Liver (tissue), 9 donors: ENCODE results near the gene PRSS23. TPM values are rescaled to one million over a fixed set of nuclear protein-coding genes. Genes with fewer than 3 reads are reported as not detected.

ENCODE experiments used
- DNase-seq: peaks from one replicate; pipeline ENCODE4 v3.0.0-alpha.2; 2017; ENCODE audit warnings: low spot score
- H3K27ac ChIP-seq, 2 donors: one replicate each; pipeline ENCODE4 v1.7.0; 2013; ENCODE audit warnings: inconsistent platforms in 2 of 2, low read length in 2 of 2, control low read depth in 1 of 2, low read depth in 1 of 2, mild to moderate bottlenecking in 1 of 2
- H3K27me3 ChIP-seq, 4 donors: one replicate each; pipeline versions ENCODE4 v1.6.1 to v1.7.0; 2013; ENCODE audit warnings: low read length in 3 of 4, inconsistent platforms in 1 of 4, mild to moderate bottlenecking in 1 of 4, moderate library complexity in 1 of 4; ENCODE audit not compliant: control insufficient read depth in 4 of 4, insufficient read depth in 4 of 4
- H3K36me3 ChIP-seq, 4 donors: one replicate each; pipeline versions ENCODE4 v1.6.1 to v1.7.0; 2013; ENCODE audit warnings: low read length in 3 of 4, mild to moderate bottlenecking in 3 of 4, low read depth in 1 of 4, moderate library complexity in 1 of 4; ENCODE audit not compliant: control insufficient read depth in 4 of 4, insufficient read depth in 3 of 4
- H3K4me1 ChIP-seq, 4 donors: one replicate each; pipeline versions ENCODE4 v1.6.1 to v1.7.0; 2013; ENCODE audit warnings: low read length in 3 of 4, mild to moderate bottlenecking in 3 of 4, moderate library complexity in 1 of 4; ENCODE audit not compliant: control insufficient read depth in 4 of 4, insufficient read depth in 4 of 4
- H3K4me3 ChIP-seq, 3 donors: one replicate each; pipeline versions ENCODE4 v1.6.1 to v1.7.0; 2013; ENCODE audit warnings: low read length in 3 of 3, control low read depth in 1 of 3, low read depth in 1 of 3, mild to moderate bottlenecking in 1 of 3
- H3K9ac ChIP-seq, 2 donors: one replicate each; pipeline ENCODE4 v1.7.0; 2013; ENCODE audit warnings: low read length in 2 of 2, mild to moderate bottlenecking in 2 of 2, moderate library complexity in 2 of 2, control low read depth in 1 of 2, low read depth in 1 of 2
- H3K9me3 ChIP-seq, 4 donors: one replicate each; pipeline versions ENCODE4 v1.6.1 to v1.7.0; 2013; ENCODE audit warnings: low read length in 3 of 4; ENCODE audit not compliant: control insufficient read depth in 4 of 4
- EGR1 ChIP-seq, 2 donors: IDR thresholded peaks; 2 replicates each; pipeline ENCODE4 v1.6.1; 2016 to 2018; ENCODE audit warnings: antibody characterized with exemption in 2 of 2, low read depth in 2 of 2
- FOXA2 ChIP-seq: IDR thresholded peaks from 2 replicates; pipeline ENCODE4 v1.6.1; 2016; ENCODE audit warnings: antibody characterized with exemption
- GABPA ChIP-seq, 2 donors: IDR thresholded peaks in 1 of 2; conservative IDR thresholded peaks in 1 of 2; 2 replicates each; pipeline ENCODE4 v1.6.1; 2016; ENCODE audit warnings: antibody characterized with exemption in 2 of 2, mild to moderate bottlenecking in 1 of 2, moderate library complexity in 1 of 2
- HNF4G ChIP-seq: IDR thresholded peaks from 2 replicates; pipeline ENCODE4 v1.6.1; 2016; ENCODE audit warnings: antibody characterized with exemption
- JUND ChIP-seq, 2 donors: IDR thresholded peaks; 2 replicates each; pipeline ENCODE4 v1.6.1; 2016; ENCODE audit warnings: antibody characterized with exemption in 2 of 2
- NR2F2 ChIP-seq: IDR thresholded peaks from 2 replicates; pipeline ENCODE4 v1.6.1; 2016; ENCODE audit warnings: antibody characterized with exemption
- RAD21 ChIP-seq, 2 donors: IDR thresholded peaks; 2 replicates each; pipeline ENCODE4 v1.6.1; 2016; ENCODE audit warnings: antibody characterized with exemption in 2 of 2, mild to moderate bottlenecking in 2 of 2
- RXRA ChIP-seq, 2 donors: IDR thresholded peaks; 2 replicates each; pipeline ENCODE4 v1.6.1; 2017 to 2018; ENCODE audit warnings: antibody characterized with exemption in 2 of 2, mild to moderate bottlenecking in 1 of 2
- SP1 ChIP-seq: IDR thresholded peaks from 2 replicates; pipeline ENCODE4 v1.6.1; 2018; ENCODE audit warnings: antibody characterized with exemption, mild to moderate bottlenecking
- TAF1 ChIP-seq: conservative IDR thresholded peaks from 2 replicates; pipeline ENCODE4 v1.6.1; 2016; ENCODE audit warnings: antibody characterized with exemption, mild to moderate bottlenecking
- WGBS: extraction: QIAGEN DNeasy Blood & Tissue Kit; methylation state at CpG from one replicate; pipeline ENCODE4 v1.1.7; 2013; 5-methylcytosine and 5-hydroxymethylcytosine counted together
- polyA plus RNA-seq, 2 donors: library from polyadenylated mRNA; stranded (reverse) in 1 of 2; unstranded in 1 of 2; fragments of 200-250 nt in 1 of 2; fragments of >200 nt in 1 of 2; fragmentation: Nextera tagmentation in 1 of 2; extraction: Ambion mirVana in 1 of 2; gene quantifications; one replicate each; pipeline versions ENCODE4 v1.2.1 to v1.2.3, GENCODE V29; 2013 to 2015
- total RNA-seq, 2 donors: library from RNA; depleted of rRNA; stranded (reverse); fragments of >200 nt; gene quantifications; one replicate each; pipeline ENCODE4 v1.2.3, GENCODE V29; 2014
- TF ChIP-seq, protein P1 (sequence below): IDR thresholded peaks from 2 replicates; pipeline ENCODE4 v1.6.1; 2016; ENCODE audit warnings: antibody characterized with exemption
- TF ChIP-seq, protein P2 (sequence below): fragments of 150-350 bp; IDR thresholded peaks from 2 replicates; pipeline ENCODE4 v1.5.1; 2017; ENCODE audit warnings: improper control_type of control experiment, low read depth, low read length; ENCODE audit not compliant: missing input control
- TF ChIP-seq, protein P3 (sequence below): IDR thresholded peaks from 2 replicates; pipeline ENCODE4 v1.6.1; 2016; ENCODE audit warnings: antibody characterized with exemption, mild to moderate bottlenecking
- TF ChIP-seq, protein P4 (sequence below): IDR thresholded peaks from 2 replicates; pipeline ENCODE4 v1.6.1; 2016; ENCODE audit warnings: antibody characterized with exemption
- TF ChIP-seq, protein P5 (sequence below): IDR thresholded peaks from 2 replicates; pipeline ENCODE4 v1.6.1; 2016; ENCODE audit warnings: antibody characterized with exemption
- donor health status: healthy.
- donor health status: healthy.
- donor health status: healthy.
- donor health status: healthy.
- donor health status: healthy.

Gene PRSS23
- total and polyA plus RNA-seq, 4 donors = 2.3 to 11.0 (median 7.8) TPM

DNA sequence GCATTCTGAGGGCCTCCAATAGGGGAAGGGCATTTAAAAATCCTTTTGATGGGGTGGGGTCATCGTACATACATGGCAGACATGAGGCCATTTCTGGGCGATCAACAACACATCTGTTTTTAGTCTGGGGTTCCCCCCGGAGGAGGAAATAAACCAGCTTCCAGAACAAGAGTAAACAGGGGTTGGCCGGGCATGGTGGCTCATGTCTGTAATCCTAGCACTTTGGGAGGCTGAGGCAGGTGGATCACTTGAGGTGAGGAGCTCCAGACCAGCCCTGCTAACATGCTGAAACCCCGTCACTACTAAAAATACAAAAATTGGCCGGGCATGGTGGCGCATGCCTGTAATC, 12.0 kb downstream of the PRSS23 start:
- Histone ChIP-seq H3K27me3 (no peaks in the 10 kb centered on the region), H3K4me1 (no peaks in the 10 kb centered on the region), H3K27ac (no peak overlapping the region), H3K9ac (no peak overlapping the region), H3K36me3 (no peaks in the 10 kb centered on the region), H3K9me3 (no peaks in the 10 kb centered on the region), H3K4me3 (no peak overlapping the region)
- 88% methylated on average over 7 of the region's 7 CpGs for WGBS
- TF ChIP-seq, protein P1, sequence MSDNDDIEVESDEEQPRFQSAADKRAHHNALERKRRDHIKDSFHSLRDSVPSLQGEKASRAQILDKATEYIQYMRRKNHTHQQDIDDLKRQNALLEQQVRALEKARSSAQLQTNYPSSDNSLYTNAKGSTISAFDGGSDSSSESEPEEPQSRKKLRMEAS = no peak
- TF ChIP-seq, protein P2, sequence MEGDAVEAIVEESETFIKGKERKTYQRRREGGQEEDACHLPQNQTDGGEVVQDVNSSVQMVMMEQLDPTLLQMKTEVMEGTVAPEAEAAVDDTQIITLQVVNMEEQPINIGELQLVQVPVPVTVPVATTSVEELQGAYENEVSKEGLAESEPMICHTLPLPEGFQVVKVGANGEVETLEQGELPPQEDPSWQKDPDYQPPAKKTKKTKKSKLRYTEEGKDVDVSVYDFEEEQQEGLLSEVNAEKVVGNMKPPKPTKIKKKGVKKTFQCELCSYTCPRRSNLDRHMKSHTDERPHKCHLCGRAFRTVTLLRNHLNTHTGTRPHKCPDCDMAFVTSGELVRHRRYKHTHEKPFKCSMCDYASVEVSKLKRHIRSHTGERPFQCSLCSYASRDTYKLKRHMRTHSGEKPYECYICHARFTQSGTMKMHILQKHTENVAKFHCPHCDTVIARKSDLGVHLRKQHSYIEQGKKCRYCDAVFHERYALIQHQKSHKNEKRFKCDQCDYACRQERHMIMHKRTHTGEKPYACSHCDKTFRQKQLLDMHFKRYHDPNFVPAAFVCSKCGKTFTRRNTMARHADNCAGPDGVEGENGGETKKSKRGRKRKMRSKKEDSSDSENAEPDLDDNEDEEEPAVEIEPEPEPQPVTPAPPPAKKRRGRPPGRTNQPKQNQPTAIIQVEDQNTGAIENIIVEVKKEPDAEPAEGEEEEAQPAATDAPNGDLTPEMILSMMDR = no peak
- no peak for TF ChIP-seq NR2F2
- no peak for TF ChIP-seq RAD21 (IDR thresholded peaks at IDR 0.05)
- no peak for TF ChIP-seq TAF1
- no peak for TF ChIP-seq JUND (IDR thresholded peaks at IDR 0.05)
- TF ChIP-seq FOXA2 = no peak
- TF ChIP-seq EGR1 (IDR thresholded peaks at IDR 0.05; ENCODE audit: low read depth in 2 of 2) = no peak
- no peak for TF ChIP-seq SP1
- TF ChIP-seq, protein P3, sequence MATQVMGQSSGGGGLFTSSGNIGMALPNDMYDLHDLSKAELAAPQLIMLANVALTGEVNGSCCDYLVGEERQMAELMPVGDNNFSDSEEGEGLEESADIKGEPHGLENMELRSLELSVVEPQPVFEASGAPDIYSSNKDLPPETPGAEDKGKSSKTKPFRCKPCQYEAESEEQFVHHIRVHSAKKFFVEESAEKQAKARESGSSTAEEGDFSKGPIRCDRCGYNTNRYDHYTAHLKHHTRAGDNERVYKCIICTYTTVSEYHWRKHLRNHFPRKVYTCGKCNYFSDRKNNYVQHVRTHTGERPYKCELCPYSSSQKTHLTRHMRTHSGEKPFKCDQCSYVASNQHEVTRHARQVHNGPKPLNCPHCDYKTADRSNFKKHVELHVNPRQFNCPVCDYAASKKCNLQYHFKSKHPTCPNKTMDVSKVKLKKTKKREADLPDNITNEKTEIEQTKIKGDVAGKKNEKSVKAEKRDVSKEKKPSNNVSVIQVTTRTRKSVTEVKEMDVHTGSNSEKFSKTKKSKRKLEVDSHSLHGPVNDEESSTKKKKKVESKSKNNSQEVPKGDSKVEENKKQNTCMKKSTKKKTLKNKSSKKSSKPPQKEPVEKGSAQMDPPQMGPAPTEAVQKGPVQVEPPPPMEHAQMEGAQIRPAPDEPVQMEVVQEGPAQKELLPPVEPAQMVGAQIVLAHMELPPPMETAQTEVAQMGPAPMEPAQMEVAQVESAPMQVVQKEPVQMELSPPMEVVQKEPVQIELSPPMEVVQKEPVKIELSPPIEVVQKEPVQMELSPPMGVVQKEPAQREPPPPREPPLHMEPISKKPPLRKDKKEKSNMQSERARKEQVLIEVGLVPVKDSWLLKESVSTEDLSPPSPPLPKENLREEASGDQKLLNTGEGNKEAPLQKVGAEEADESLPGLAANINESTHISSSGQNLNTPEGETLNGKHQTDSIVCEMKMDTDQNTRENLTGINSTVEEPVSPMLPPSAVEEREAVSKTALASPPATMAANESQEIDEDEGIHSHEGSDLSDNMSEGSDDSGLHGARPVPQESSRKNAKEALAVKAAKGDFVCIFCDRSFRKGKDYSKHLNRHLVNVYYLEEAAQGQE = no peak
- TF ChIP-seq, protein P4, sequence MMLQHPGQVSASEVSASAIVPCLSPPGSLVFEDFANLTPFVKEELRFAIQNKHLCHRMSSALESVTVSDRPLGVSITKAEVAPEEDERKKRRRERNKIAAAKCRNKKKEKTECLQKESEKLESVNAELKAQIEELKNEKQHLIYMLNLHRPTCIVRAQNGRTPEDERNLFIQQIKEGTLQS = no peak
- no peak for TF ChIP-seq RXRA (IDR thresholded peaks at IDR 0.05)
- no peak for DNase-seq

DNA sequence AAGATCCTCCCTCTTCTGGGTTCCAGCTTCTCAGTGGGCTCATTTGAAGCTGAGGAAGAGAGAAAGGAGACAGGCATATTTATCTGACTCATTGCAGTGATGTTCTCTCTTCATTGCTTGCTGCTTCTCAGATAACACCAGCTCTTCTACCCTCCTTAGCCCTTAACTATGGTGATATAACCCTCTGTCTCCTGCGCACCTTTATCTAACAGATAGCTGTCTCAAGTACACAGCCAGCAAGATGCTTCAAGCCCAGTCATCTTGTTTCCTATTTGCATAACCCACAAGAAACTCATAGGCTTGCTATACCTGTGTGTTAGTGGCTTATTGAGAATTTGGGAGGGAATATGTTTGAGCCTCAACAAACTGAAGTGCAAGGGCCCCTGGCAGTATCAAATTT, 12.6 kb downstream of the PRSS23 start:
- TF ChIP-seq, protein P1 = no peak
- TF ChIP-seq RAD21 (IDR thresholded peaks at IDR 0.05) = no peak
- TF ChIP-seq, protein P5, sequence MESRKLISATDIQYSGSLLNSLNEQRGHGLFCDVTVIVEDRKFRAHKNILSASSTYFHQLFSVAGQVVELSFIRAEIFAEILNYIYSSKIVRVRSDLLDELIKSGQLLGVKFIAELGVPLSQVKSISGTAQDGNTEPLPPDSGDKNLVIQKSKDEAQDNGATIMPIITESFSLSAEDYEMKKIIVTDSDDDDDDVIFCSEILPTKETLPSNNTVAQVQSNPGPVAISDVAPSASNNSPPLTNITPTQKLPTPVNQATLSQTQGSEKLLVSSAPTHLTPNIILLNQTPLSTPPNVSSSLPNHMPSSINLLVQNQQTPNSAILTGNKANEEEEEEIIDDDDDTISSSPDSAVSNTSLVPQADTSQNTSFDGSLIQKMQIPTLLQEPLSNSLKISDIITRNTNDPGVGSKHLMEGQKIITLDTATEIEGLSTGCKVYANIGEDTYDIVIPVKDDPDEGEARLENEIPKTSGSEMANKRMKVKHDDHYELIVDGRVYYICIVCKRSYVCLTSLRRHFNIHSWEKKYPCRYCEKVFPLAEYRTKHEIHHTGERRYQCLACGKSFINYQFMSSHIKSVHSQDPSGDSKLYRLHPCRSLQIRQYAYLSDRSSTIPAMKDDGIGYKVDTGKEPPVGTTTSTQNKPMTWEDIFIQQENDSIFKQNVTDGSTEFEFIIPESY = no peak
- no peak for TF ChIP-seq SP1
- TF ChIP-seq HNF4G = no peak
- TF ChIP-seq GABPA (IDR thresholded peaks at IDR 0.05 in 1 of 2, conservative IDR thresholded peaks at IDR 0.05 in 1 of 2) = no peak
- TF ChIP-seq JUND (IDR thresholded peaks at IDR 0.05) = no peak
- no peaks in the 10 kb centered on the region for H3K36me3 ChIP-seq
- WGBS = 89% methylated on average over 1 of the region's 1 CpG
- H3K27ac ChIP-seq = no peak overlapping the region
- DNase-seq = no peak
- no peaks in the 10 kb centered on the region for H3K9me3 ChIP-seq
- no peak overlapping the region for H3K4me3 ChIP-seq
- H3K9ac ChIP-seq = no peak overlapping the region
- H3K27me3 ChIP-seq = no peaks in the 10 kb centered on the region
- no peaks in the 10 kb centered on the region for H3K4me1 ChIP-seq
